Dermis blood vessel endothelial cell (primary cell): ENCODE measurements around the gene SOWAHC. TPM values are rescaled to one million over a fixed set of nuclear protein-coding genes. Genes with fewer than 3 reads are reported as not detected.
A peak's percentile ranks its signal among the peaks of the same experiment; 100 is the strongest.

ENCODE experiments used
- DNase-seq: peaks from one replicate; pipeline ENCODE4 v3.0.0; 2010
- total RNA-seq: library from RNA; depleted of rRNA; stranded (reverse); fragments of >200 nt; gene quantifications from 2 replicates; pipeline ENCODE4 v1.2.3, GENCODE V29; 2014

SOWAHC gene
- total RNA-seq, 1 donor from 2014 or later = 14.3 TPM

DNA sequence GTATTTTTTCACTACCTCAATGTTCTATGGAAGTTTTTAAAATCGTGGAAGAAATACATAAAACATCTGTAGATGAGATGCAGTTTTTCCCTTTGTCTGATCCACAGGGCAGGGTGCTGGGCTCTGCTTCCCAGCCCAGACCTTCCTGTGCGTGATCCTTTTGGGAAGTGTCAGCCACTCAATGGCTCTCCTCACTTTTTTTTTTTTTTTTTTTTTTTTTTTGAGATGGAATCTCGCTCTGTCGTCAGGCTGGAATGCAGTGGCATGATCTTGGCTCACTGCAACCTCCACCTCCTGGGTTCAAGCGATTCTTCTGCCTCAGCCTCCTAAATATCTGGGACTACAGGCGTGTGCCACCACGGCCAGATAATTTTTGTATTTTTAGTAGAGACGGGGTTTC, 32.8 kb downstream of the SOWAHC start:
- no peak for DNase-seq

DNA sequence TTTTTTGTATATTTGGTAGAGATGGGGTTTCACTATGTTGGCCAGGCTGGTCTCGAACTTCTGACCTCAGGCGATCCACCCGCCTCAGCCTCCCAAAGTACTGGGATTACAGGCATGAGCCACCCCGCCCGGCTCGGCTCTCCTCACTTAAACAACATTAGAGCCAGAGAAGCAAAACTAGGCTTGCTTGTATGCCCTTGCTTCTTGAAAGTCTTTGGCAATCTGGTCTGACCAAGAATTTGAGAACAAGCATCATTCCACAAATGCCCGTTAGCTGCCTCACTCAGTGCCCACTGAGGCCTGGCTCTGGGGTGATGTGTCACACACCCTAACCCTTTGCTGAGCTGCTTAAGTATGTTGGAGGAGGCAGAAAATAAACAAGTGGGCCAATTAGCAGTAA, 33.5 kb downstream of the SOWAHC start:
- no peak for DNase-seq

DNA sequence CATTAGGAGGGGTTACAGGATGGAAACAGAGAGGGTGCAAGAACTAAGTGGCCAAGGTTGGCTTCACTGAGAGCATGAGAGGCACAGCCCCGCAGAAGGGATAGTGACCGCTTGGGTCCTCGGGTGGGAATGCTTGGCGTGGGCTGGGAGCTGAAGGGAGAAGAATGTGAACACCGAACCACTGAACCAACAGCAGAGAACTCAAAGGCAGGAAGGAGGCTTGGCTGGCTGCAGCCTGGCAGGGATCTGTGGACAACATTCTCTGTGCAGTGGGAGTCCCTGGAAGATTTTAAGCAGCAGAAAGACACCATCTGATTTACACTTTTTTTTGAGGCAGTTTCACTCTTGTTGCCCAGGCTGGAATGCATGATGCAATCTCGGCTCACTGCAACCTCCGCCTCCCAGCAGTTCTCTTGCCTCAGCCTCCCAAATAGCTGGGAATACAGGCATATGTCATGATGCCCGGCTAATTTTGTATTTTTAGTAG, 33.9 kb downstream of the SOWAHC start:
- DNase-seq = no peak

DNA sequence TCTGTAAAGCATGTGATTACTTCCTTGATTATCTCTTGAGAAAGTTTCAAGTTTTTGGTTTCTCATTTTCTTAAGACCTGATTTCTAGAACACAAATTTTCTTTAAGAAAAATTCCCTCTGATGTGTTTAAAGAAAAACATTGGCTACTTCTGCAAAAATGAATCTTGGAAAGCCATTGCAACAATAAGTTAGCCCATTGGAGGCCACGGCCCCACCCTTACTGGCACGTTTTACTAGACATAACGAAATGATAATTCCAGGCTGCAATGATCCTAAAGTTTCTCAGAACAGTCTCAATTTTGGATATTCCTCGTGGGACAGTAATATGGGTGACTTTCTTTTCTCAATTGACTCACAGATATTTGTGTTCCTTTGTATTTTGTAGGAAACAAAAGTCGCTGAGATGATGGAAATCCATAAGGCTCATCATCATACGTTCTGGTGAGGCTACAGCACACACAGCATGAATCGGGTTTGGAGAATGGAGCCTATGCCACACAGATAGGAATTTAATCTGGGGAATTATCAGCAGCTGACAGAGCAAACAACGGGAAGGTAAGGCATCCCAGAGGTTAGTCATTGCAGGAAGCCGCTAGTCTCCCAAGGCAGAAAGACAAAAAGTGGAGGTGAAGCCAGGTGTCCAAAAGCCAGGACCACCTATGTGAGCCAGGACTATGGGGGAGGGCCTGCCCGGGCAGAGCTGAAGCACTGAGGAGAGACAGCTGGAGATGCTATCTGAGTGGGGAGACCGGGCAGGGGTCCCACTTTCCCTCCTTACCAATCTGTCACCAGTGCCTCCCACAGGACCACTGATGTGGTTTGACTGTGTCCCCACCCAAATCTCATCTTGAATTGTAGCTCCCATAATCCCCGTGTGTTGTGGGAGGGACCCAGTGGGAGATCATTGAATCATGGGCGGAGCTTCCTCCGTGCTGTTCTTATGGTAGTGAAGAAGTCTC, 35.9 kb downstream of the SOWAHC start:
- DNase-seq = no peak

DNA sequence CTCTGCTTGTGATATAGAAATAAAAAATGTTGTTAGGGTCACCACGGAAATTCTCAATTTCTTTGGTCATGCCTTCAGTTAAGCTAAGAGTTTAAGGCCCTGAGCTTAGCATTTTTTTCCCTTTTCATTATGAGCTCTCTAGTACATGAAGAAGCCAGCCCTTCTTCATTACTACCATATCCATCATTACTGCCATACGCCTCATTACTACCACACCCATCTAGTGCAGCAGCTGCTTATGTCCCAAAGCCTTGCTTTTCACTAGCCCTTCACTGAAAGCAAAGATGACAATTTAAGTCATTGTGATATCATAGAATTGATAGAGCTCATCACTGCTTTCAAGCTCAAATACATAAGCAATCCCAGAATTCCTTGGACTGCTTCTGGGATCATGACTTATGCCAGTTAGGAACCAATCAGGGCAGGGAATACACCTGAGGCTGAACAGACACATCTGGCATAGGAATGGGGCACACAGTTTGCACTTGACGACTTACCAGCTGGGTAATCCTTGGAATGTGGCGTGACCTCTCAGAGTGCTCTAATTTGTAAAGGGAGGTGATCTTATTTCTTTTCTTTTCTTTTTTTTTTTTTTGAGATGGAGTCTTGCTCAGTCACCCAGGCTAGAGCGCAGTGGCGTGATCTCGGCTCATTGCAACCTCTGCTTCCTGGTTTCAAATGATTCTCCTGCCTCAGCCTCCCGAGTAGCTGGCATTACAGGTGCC, 40.3 kb downstream of the SOWAHC start:
- no peak for DNase-seq

DNA sequence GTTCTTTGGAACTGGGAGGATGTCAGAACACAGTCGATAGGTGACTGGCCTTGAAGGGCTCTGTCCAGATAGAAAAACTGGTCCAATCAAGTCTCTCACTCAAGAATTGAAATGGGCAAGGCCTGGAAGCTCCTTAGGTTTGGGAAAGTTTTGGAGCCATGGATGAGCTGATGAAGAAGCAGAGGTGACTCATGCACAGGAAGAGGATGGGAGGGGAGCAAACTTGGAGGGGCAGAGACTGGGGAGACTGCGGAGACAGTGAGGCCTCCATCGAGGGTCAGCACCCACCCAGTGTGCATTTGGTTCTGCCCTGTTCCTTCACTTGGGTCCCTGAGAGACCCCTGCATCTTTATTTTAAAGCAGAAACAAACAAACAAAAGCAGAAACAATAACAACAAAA, 41.1 kb downstream of the SOWAHC start:
- no peak for DNase-seq

DNA sequence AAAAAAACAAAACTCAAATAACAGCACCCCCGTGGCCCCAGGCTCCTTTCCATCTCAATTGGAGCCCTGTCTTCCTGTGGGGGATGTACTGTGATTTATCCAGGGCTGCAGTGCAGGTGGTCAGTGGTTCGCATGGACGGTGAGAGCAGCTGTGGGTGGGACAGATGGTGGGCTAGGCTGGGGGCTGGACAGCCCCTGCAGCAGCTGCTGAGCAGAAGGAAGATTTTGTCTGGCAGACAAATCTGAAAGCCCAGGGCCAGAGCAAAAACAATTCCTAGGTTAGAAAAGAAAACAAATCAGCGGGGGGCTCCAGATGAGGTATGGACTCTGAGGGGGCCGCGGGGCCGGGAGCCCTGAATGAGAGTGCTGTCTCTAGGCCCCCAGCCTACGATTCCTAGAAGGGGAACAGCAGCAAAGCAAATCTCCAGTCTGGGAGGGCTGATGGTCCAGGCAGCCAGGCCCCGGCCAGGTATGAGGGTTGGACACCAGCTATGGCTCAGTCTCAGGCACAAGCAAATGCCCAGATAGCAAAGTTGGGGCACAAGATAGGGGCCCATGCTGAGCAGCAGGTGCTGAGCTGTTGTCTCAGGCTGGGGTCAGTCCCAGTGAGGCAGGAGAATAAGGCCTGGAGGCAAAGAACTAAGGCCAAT, 45.4 kb downstream of the SOWAHC start:
- no peak for DNase-seq

DNA sequence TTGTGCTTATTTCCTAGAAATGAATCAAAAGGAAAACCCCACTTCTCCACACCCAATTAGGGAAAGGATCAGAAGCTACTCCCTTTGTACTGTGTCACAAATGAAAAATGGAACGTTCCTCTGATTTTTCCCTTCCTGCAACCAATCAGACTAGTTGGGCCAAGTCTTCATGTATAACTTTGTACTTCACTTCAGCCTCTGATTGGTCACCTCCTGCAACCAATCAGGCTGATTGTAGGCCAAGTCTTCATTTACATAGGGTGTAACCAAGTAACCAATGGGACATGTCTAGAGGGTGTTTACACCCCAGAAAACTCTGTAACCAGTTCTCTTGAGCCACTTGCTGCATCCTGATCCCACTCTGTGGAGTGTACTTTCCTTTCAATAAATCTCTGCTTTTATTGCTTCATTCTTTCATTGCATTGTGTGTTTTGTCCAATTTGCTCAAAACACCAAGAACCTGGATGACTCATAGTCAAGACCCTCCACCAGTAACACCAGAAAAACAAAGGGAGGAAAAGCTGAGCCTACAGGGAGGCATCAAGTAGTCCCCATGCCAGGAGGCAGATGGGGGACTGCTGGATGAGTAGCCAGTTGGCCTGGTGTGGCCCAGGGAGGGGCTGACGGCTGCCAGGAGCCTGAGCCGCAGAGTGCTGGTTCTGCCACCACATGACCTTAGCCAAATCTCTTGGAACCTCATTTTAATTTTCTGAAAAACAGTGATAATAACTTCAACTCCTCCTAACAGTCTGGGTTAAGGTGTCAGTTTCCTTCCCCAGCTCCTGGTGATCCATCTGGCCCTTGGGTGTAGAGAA, 46.1 kb downstream of the SOWAHC start:
- peak; percentile 60 for DNase-seq

DNA sequence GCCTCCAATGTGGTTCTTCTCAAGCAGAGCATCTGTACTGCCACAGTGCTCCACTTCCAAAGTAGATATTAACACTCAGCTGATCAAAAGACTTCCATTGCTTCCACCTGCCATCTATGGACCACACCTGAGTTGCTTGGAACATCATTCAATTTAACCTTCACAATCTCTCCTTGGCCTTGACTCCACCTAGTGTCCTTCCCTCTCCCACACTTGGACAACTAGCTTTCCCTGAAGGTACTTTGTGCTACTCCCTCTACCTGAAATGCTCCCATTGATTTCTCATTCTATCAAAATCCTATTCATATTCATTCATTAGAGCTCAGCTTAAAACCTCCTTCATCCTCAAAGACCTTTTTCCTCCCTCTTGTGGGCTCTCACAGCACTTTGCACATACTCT, 48.7 kb downstream of the SOWAHC start:
- DNase-seq = no peak

DNA sequence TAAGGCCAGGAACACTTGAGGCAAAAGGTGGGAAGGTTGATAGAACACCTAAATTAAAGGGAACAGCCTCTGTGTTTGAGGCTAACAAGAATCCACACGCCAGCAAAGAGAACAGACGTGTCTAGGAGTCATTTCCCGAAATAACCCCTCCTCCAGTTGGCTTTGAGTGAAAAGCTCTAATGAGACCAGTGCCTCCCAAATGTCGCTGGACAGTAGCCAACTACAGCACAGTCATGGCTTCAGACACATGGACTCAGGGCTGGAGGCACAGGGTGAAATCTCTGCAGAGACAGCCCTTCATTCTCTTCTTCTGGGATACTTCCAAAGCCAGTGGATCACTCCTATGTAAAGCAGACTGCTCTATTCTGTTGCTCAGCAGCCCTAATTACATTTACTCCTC, 49.6 kb downstream of the SOWAHC start:
- DNase-seq = peak; percentile 89

DNA sequence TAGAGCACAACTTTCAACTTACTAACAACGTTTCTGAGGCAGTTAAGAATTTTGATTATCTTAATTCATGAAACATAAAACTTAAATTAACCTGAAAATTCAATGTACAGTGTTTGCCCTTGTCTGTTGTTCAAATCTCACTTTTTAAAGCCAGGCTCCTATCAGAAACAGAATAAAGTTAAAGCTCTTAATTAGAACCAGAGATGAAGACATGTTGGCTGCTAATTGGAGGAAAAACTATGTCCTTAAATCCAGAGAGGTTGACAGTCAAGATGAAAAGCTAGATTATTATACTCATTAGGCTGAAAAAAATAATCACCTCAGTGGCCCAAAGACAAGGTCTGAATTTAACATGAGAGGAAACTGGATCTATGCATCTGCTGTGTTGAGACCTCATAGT, 52.3 kb downstream of the SOWAHC start:
- no peak for DNase-seq

Other genes starting within 250 kb of the SOWAHC start
- 149 and 179 TPM in 2 replicates for gene SEPTIN10, start 398 bp upstream of the SOWAHC start, total RNA-seq
- gene RGPD5, start 179.9 kb downstream of the SOWAHC start, total RNA-seq = 23.0 and 47.0 TPM in 2 replicates